Stimulated activated CD4-positive, alpha-beta T cell treated with anti-CD3 and anti-CD28 coated beads, Interleukin-2, amount 100 ng/mL, for 24 hours (primary cell): ENCODE data around the gene CPD.
"Not testable (repeated sequence)": the region's sequence is repeated elsewhere in the genome, so short reads cannot be mapped to it uniquely, and the experiment has no call there.

ENCODE experiments used
- DNase-seq, 2 donors: peaks; one replicate each; pipeline ENCODE4 v3.0.0-alpha.2; 2020

The CPD gene

DNA sequence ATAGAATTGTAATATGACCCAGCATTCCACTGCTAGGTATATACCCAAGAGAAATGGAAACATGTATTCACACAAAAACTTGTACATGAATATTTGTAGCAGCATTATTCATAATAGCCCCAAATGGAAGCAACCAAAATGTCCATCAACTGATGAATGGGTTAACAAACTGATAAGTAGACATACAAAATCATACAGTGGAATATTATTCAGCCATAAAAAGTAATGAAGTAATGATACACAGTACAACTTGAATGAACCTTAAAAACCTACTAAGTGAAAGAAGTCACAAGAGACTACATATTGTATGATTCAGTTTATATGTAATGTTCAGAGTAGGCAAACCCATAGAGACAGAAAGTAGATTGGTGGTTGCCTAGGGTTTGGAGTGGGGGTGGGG lies 58.0 kb downstream of the CPD start:
- no peak for DNase-seq

DNA sequence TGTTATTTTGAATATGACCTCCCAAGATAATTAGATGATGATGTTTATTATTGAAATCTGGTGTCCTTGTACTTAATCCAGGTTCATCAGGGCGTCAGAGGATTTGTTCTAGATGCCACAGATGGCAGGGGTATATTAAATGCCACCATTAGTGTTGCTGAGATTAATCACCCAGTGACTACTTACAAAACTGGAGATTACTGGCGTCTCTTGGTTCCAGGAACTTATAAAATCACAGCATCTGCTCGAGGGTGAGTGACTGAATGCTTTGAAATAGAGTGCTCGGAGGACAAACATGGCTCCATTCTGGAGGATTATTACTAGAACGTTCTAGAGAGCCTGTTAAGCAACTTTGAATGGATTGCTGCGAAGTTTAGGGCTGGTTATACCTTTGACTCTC lies 65.0 kb downstream of the CPD start:
- no peak for DNase-seq

DNA sequence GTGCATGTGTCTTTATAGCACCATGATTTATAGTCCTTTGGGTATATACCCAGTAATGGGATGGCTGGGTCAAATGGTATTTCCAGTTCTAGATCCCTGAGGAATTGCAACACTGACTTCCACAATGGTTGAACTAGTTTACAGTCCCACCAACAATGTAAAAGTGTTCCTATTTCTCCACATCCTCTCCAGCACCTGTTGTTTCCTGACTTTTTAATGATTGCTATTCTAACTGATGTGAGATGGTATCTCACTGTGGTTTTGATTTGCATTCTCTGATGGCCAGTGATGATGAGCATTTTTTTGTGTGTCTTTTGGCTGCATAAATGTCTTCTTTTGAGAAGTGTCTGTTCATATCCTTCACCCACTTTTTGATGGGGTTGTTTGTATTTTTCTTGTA lies 67.9 kb downstream of the CPD start:
- DNase-seq, result not testable (repeated sequence)

DNA sequence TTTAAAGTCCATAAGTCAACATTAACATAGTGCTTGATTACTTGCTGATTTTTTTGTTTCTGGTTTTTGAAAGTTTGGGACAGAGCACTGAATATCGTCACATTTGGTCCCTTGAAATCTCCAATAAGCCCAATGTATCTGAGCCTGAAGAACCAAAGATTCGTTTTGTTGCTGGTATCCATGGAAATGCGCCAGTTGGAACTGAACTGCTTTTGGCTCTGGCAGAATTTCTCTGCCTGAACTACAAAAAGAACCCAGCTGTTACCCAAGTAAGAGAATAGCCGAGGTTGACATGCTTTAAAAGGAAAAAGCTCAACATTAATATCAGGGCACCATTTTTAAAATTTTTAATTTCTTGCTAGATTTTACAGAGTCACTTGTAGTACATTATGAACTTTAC lies 70.8 kb downstream of the CPD start:
- DNase-seq, result no peak

DNA sequence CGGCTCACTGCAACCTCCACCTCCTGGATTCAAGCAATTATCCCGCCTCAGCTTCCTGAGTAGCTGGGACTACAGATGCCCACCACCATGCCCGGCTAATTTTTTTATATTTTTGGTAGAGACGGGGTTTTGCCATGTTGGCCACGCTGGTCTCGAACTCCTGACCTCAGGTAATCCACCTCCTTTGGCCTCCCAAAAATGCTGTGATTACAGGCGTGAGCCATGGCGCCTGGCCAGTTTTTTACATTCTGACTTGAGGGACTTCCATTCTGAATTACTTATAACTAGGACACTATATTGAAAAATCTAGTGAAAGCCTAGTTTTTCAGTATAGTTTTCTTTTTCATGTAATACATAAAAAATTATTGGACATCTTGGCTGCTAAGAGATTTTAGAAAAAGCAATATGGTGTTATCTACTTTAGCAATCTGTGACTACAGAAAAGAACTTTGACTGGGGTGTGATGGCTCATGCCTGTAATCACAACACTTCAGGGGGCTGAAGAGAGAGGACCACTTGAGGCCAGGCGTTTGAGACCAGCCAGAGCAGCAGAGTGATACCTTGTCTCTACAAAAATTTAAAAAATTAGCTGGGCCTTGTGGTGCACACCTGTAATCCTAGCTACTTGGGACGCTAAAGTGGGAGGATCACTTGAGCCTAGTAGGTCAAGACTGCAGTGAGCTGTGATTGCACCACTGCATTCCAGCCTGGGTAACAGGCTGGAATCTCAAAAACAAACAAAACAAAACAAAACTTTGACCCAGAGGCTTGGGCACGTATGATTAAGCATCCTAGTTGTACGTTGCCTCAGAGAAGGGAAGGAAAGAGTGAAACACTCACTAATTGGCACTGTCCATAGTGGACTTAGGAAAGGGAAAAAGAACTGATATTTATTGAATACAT lies 71.6 kb downstream of the CPD start:
- DNase-seq, result no peak

DNA sequence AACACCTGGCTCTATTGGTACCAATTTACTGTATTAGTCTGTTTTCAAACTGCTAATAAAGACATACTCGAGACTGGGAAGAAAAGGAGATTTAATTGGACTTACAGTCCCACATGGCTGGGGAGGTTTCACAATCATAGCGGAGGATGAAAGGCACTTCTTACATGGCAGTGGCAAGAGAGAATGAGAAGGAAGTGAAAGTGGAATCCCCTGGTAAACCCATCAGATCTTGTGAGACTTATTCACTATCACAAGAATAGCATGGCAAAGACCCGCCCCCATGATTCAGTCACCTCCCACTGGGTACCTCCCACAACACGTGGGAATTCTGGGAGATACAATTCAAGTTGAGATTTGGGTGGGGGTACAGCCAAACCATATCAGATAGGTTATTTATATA lies 75.9 kb downstream of the CPD start:
- no peak for DNase-seq

DNA sequence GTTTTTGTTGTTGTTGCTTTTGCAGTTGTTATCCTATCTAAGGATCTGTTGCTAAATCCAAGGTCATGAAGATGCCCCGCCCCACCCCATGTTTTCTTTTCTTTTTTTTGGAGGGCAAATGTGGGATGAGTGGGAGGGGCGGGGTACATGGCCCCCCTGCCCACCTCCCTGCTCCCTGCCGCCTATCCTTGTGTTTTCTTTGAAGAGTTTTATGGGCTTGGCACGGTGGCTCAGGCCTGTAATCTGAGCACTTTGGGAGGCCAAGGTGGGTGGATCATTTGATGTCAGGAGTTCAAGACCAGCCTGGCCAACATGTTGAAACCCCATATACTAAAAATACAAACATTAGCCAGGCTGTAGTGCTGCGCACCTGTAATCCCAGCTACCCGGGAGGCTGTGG lies 79.6 kb downstream of the CPD start:
- DNase-seq, result no peak

DNA sequence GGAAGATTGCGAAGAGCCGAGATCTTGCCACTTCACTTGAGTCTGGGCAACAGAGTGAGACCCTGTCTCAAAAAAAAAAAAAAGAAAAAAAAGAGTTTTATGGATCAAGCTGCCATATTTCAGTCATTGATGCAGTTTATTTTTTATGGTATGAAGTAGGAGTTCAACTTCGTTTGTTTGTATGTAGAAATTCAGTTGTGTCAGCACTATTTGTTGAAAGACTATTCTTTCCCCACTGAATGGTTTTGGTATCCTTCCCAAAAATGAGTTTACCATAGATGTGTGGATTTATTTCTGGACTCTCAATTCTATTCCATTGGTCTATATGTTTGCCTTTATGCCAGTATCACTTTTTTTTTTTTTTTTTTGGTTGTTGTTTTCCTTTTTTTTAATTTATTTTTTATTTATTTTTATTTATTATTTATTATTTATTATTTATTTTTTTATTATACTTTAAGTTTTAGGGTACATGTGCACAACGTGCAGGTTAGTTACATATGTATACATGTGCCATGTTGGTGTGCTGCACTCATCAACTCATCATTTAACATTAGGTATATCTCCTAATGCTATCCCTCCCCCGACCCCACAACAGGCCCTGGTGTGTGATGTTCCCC lies 80.2 kb downstream of the CPD start:
- not testable (repeated sequence) for DNase-seq

DNA sequence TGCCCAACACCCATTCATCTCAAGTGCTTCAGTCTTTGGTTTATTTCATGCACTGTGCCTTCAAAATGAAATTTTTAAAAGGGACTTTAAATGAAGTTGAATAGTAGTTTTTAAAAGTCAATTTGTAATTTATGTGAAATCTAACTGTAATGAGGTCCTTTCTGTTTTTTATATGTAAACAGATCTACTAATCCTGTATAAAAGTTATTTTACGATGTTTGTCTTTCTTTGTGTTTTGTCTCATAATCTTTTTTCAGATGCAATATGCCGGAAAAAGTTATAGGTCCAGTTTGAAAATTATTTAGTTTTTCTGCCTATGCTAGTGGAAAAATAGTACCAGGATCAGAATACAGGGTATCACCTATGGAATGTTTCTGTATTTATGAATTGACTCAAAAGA lies 89.7 kb downstream of the CPD start:
- DNase-seq, result no peak

DNA sequence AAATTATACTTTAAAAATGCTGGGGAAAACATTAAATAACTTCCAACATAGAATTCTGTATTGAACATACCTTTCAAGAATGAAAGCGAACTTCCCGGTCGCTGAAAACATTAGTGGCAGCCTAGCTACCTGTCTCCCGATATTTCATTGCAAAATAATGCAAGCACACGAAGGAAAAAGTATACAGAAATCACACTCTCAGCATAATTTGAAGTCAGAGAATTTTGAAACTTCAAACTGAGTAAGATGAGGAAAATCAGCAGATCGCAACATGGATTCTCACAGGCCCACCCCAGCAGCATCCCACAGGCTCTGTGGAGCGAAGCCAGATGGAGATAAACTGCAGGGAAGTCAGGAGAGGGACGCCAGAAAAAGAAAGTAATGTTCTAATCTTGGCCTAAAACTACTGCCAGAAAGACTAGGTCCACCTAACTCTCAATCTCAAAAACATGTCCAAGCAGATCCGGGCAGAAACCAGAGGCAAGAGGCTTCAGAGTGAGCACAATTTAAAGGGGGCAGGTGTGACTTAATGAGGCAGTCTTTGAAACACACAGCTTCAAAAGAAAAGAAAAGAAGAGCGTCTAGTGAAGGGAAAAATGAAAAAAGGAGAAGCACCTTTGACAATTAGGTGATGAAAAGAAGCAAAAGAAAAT lies 93.6 kb downstream of the CPD start:
- DNase-seq, result no peak

DNA sequence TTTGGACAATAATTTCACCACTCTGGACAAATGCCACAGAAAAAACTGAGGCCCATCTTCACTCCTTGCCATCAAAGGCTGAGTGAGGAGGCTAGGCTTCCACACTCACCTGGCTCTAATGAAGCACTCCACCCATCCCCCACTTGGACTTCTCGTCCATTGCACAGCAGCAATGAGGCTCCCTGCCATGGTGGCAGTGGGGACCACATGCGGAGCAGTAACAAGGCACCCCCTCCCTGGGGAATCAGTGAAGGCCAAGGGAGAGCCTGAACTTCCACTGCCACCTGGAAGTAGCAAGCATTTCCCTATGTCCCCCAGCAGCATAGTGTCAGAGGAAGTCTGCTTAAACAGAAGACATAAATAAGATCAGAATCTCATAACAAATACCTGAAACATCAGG lies 96.5 kb downstream of the CPD start:
- DNase-seq, result no peak

DNA sequence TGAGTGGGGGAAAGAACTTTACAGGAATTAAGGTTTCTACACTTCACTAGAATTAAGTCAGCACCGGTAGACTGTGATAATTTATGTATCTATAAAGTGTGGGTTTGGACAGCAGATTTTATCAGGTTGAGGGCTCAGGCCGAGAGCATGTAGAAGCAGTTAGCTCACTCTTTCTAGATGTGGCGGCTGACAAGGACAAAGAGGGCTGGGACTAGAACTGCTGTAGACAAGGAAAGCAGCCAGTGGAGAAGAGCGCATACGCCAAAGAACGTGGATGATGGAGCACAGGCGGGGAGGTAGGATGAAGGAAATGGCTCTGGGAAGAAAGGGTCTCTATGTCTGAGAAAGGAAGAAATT lies 98.0 kb downstream of the CPD start:
- peak; percentile 18 to 38 for DNase-seq

DNA sequence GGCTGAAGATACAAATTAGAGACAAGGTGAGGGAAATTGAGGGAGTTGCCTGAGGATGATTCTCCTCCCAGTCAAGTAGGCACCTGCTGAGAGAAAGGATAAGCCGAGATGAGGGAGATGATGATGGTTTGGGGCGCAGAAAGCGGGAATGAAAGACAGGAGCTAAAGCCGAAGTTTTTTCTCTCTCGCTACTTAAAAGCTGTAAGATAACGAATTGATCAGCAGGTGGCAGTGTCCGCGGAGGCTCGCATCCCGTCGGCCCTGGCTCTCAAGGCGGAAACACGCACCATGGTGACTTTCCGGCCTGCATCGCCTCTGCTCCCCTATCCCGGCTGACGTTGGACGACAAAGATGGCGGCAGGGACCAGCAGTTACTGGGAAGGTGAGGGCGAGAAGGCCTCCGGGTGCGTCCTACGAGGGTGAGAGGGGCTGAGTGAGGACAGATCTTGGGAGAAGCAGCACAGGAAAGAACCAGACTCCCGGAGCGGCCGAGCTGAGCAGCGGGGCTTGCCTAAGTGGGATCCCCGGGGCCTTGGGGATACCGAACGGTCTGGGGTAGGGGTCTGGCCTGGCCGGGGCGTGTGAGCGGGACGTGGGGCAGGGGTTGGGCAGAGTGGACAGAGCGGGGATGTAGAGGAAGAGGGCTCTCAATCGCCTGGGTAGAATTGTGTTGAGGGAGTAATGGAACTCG lies 98.5 kb downstream of the CPD start, which contains the start of gene GOSR1:
TSS of gene GOSR1 (plus strand) at position 326 of the 691 bp plus-strand sequence. CDS start at position 352, 26 bp downstream.
- peak; percentile 92 to 93 for DNase-seq

DNA sequence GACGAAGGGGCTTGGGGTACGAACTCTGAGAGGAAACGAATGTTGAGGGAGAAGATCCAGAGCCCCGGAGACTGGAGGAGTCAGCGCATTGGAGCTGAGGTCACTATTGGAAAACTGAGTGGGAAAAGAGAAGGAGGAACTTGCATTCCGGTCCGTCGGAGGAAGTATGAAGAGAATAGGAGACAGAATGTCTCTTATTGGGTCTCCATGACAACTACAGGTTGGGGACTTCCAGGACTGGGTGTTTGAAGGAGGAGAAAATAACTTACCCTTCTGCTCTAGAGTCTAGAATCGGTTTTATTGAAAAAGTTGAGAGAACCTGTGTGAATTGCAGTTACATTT lies 99.0 kb downstream of the CPD start:
- DNase-seq, result no peak

DNA sequence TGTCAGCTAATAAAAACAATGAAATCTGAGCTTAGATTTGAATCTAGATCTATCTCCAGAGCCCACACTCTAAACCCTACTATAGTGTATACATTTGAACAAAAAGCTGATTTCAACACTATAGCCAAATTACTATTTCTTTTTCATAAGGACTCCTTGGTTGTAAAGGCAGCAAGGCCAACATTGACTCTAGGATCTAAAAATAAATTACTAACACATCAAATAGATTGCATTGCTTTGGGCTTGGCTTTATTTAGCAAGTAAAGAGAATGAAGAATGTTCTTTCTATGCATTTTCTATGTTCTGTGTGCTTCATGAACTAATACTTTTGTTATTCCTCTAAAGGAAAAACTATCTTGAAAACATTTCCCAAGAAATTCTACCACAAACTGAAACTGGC lies 103.8 kb downstream of the CPD start:
- no peak for DNase-seq

DNA sequence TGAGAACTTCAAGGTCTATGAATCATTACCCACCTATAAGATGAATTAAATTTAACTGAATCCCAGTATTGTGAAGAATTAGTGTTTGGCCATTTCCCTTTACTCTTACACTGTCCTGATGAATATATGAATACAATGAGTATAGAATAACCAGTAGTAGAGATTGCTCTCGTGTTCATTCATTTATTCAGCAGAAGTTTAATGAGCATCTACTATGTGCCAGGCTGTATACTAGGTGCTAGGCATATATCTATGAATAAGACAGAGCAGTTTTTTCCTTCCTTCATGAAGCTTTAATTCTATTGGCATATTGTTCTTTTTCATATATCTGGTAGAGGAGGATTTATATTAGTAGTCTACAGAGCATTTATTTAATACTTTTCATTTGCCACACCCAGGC lies 104.4 kb downstream of the CPD start:
- no peak for DNase-seq

DNA sequence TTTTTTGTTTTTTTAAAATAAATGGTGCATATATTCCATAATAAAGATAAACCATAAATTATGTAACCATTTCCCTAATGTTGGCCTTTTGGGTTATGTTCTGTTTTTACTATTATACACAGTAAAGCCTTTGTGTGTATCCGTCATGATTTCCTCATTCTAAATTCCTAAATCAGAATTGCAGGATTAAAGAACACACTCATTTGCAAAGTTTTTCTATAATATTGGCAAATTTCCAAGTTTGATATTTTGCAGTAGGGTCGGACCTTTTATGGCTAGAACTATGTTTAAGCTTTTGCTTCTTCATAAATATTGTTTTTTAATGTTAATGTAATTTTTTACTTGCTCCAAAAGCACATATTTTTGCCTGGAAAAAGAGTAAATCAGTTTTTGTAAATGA lies 115.1 kb downstream of the CPD start:
- no peak for DNase-seq

DNA sequence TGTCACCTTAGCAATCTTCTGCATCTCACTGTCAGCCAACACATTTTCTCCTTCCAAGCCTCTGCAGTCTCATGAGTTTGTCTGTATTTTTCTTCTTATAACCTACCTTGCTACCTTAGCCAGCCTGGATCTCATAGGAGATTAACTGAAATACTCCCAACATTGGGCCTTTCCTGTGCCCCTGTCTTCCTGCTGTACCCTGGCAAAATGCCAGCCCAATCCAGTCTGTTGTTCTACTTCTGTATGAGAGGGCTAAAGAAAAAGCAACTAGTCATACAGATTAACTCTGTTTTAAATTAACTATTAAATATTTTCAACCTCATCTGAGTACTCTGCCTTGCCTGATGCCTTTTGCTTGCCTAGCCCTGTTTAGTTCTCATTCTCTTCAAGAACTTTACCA lies 116.9 kb downstream of the CPD start:
- DNase-seq, result no peak

DNA sequence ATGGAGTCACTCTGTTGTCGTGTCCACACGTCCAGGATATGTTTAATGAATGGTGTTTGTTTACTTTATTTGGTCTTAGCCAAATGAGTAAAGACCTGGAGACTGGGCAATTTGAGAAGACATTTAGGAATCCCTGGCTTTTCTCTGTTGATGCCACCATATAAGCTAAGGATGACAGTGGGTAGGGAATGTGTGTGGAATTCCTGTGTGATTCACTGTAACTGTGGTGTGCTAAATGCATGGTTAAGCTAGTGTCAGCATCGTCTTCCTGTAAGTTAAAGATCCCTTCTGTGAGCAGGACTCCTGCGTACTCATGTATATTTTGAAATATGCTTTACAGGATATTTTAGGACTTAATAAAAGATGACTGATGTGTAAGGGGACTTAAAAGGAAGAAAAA lies 124.8 kb downstream of the CPD start:
- no peak for DNase-seq

DNA sequence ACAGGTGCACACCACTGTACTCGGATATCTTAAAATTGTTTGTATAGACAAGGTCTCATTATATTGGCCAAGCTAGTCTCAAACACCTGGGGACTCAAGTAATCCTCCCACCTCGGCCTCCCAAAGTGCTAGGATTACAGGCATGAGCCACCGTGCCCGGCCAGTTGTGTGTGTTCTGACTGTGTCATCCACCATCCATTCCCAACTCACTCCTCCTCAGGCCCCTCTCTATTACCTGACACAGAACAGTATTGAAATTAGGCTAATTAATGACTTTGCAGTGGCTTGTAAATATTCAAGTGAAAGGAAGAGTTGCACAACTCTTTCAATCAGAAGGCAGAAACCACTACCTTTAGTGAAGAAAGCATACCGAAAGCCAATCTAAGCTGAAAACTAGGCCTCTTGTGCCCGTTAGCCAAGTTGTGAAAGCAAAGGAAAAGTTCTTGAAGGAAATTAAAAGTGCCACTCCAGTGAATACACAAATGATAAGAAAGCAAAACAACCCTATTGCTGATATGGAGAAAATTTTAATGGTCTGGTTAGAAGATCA lies 127.2 kb downstream of the CPD start:
- no peak for DNase-seq

DNA sequence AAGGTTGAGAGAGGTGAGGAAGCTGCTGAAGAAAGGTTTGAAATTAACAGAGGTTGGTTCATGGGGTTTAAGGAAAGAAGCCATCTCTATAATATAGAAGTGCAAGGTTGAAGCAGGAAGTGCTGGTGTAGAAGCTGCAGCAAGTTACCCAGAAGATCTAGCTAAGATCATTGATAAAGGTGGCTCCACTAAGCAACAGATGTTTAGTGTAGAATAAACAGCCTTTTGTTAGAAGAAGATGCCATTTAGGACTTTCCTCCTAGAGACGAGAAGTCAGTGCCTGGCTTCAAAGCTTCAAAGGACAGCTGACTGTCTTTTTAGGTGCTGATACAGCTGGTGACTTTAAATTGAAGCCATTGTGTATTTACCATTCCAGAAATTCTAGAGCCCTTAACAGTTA lies 127.8 kb downstream of the CPD start:
- no peak for DNase-seq

DNA sequence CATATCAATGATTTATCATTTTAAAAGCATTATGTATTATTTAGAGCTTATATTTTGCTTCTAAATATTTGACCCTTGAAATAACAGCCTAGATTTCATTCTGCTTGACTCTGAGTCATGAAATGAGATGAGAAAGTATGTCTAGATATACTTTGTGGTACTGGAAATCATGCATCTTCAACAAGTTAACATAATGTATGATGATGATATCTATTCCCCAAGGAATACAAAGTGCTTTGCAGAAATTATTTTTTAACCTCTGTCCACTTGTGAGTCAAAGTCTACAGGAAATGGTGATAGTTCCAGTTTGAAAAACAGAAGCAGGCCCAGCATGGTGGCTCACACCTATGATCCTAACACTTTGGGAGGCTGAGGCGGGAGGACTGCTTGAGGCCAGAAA lies 134.6 kb downstream of the CPD start:
- DNase-seq, result no peak

DNA sequence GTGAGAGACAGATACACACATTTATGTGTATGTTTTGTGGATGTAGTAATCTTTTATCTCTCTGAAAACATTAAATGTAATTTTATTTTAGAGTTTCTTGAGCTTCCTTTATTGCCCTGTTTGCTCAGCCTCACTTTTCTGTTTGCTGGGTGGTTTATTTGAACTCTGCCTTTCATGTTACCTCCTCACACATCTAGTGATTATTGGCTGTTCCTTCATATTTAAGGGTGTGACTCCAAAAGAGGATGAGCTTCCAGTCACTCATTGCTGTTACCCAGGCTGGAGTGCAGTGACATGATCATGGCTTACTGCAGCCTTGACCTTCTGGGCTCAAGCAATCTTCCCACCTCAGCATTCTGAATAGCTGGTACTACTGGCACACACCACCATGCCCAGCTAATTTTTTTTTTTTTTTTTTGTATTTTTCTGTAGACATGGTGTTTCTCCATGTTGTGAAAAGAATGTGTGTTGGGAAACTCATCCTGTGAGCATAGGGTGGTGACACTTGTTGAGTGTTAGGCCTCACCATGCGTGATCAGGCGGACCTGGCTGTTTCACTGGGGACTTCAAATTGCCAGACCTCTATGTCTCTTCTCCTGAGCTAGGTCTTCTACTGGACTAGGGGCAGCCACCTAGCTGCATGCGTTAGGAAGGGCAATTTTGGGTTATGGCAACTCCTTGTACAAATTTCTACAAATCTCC lies 136.3 kb downstream of the CPD start:
- no peak for DNase-seq
